Keratinocyte (primary cell): Measurements from ENCODE around the gene SLC25A52. TPM values are rescaled to one million over a fixed set of nuclear protein-coding genes. Genes with fewer than 3 reads are reported as not detected.
"Not testable (repeated sequence)": the region's sequence is repeated elsewhere in the genome, so short reads cannot be mapped to it uniquely, and the experiment has no call there.

Experiments used
- DNase-seq: peaks from one replicate; pipeline ENCODE4 v3.0.0-alpha.2; 2011; ENCODE audit warnings: low read depth, missing footprints, low spot score
- FAIRE-seq: peaks from 2 replicates; lab custom pipeline; 2011; peaks lifted over from hg19 to GRCh38; lab: Jason Lieb, UNC
- H2AFZ ChIP-seq: 2 replicates; pipeline ENCODE4 v1.6.0; 2012; ENCODE audit warnings: low read length, control low read depth, inconsistent platforms; ENCODE audit not compliant: control insufficient read depth
- H3K27ac ChIP-seq: 2 replicates; pipeline ENCODE4 v1.5.1; 2011; ENCODE audit warnings: low read length; ENCODE audit not compliant: control insufficient read depth, insufficient read depth
- H3K27me3 ChIP-seq: 3 replicates; pipeline ENCODE4 v1.6.0; 2011; ENCODE audit warnings: low read length; ENCODE audit not compliant: control insufficient read depth, insufficient read depth; ENCODE audit errors: extremely low read depth
- H3K36me3 ChIP-seq, 2 experiments: 2 replicates in 1 of 2; 3 replicates in 1 of 2; pipeline ENCODE4 v1.5.1; 2011; ENCODE audit warnings: low read length in 2 of 2, mild to moderate bottlenecking in 1 of 2; ENCODE audit not compliant: control insufficient read depth in 2 of 2, insufficient read depth in 2 of 2; ENCODE audit errors: extremely low read depth in 1 of 2
- H3K4me1 ChIP-seq: 3 replicates; pipeline ENCODE4 v1.5.1; 2011; ENCODE audit warnings: low read length; ENCODE audit not compliant: control insufficient read depth, insufficient read depth; ENCODE audit errors: extremely low read depth
- H3K4me2 ChIP-seq: 3 replicates; pipeline ENCODE4 v1.6.0; 2011; ENCODE audit warnings: low read depth, low read length; ENCODE audit not compliant: control insufficient read depth, insufficient read depth; ENCODE audit errors: extremely low read depth
- H3K4me3 ChIP-seq, 3 experiments: fragments of 200-600 bp in 1 of 3; sonication (generic) in 1 of 3; 2 replicates in 2 of 3; 3 replicates in 1 of 3; pipeline ENCODE4 v1.5.1; 2011 to 2016; ENCODE audit warnings: low read length in 3 of 3, mild to moderate bottlenecking in 3 of 3, control low read depth in 2 of 3, inconsistent platforms in 1 of 3, low read depth in 1 of 3, mixed read lengths in 1 of 3, mixed run types in 1 of 3, moderate library complexity in 1 of 3; ENCODE audit not compliant: control insufficient read depth in 2 of 3, insufficient read depth in 2 of 3; ENCODE audit errors: extremely low read depth in 1 of 3
- H3K79me2 ChIP-seq: 2 replicates; pipeline ENCODE4 v1.6.0; 2012; ENCODE audit warnings: low read length; ENCODE audit not compliant: control insufficient read depth, insufficient read depth
- H3K9ac ChIP-seq: 3 replicates; pipeline ENCODE4 v1.6.0; 2011; ENCODE audit warnings: low read length; ENCODE audit not compliant: control insufficient read depth, insufficient read depth; ENCODE audit errors: extremely low read depth
- H3K9me1 ChIP-seq: 3 replicates; pipeline ENCODE4 v1.6.0; 2011; ENCODE audit warnings: low read length; ENCODE audit not compliant: control insufficient read depth, insufficient read depth; ENCODE audit errors: extremely low read depth
- H3K9me3 ChIP-seq: 2 replicates; pipeline ENCODE4 v1.5.1; 2012; ENCODE audit warnings: low read depth, low read length; ENCODE audit not compliant: control insufficient read depth
- H4K20me1 ChIP-seq: 3 replicates; pipeline ENCODE4 v1.6.0; 2011; ENCODE audit warnings: low read length; ENCODE audit not compliant: control insufficient read depth, insufficient read depth; ENCODE audit errors: extremely low read depth
- EZH2 ChIP-seq: IDR thresholded peaks from one replicate; pipeline ENCODE4 v1.6.1; 2012; ENCODE audit warnings: inconsistent platforms, mild to moderate bottlenecking, low read length, moderate library complexity
- dilution Hi-C: fragments of 300-500 bp; cut with MboI; formaldehyde crosslinking; loops from one replicate; pipeline ENCODE4 v1.7.0; 2020; ENCODE audit warnings: low sequenced_read_pairs; ENCODE audit not compliant: extremely low pct_ligation_motif_present
- polyA plus RNA-seq, 5 experiments: library from polyadenylated mRNA; depleted of rRNA in 3 of 5; stranded (reverse) in 3 of 5; stranded (forward) in 1 of 5; unstranded in 1 of 5; fragments of >200 nt; gene quantifications; 1 replicate in 1 of 5; 2 replicates in 3 of 5; 3 replicates in 1 of 5; pipeline versions ENCODE4 v1.2.1 to v1.2.3, GENCODE V29; 2011 to 2012; ENCODE audit warnings: missing spikeins in 2 of 5, low read depth in 1 of 5, low replicate concordance in 1 of 5
- TF ChIP-seq, protein P1 (sequence below), 3 experiments: IDR thresholded peaks in 1 of 3; conservative IDR thresholded peaks in 1 of 3; optimal IDR thresholded peaks in 1 of 3; 2 replicates in 2 of 3; 3 replicates in 1 of 3; pipeline versions ENCODE3 to v1.5.1; 2011; ENCODE audit warnings: low read length in 3 of 3, mild to moderate bottlenecking in 3 of 3, moderate library complexity in 2 of 3, control low read depth in 1 of 3, inconsistent platforms in 1 of 3; ENCODE audit not compliant: insufficient read depth in 2 of 3; ENCODE audit errors: extremely low read depth in 1 of 3

The SLC25A52 gene
- polyA plus RNA-seq, 1 donor (not counting 4 experiments of a cell fraction or from before 2014, with no cell fraction given): not detected

DNA sequence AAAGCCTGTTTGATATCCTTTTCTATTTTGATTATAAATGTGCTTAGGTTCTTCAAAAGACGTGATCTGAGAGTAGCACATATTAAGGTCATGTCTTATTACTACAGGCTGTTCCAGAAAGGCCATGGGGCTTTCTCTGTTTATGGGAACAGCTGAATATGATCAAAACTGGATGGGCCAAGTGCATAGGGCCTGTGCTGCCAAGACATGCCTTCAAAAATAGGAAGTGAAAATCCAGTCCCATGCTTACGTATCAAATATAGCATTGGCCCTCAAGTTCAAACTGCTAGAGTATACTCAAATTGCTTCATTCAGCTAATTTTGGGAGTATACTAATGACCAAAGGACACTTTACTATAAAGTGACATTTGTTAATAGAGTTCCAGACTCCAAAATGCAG lies 24.1 kb downstream of the SLC25A52 start:
- H3K36me3 ChIP-seq: no peaks in the 10 kb centered on the region
- H3K79me2 ChIP-seq: no peaks in the 10 kb centered on the region
- no peaks in the 10 kb centered on the region for H3K9me3 ChIP-seq
- no peak overlapping the region for H3K27ac ChIP-seq
- no peak overlapping the region for H3K4me2 ChIP-seq
- dilution Hi-C loops: no loop called here
- no peak overlapping the region for H3K4me3 ChIP-seq
- no peaks in the 10 kb centered on the region for H3K27me3 ChIP-seq
- FAIRE-seq: no peak
- H3K9ac ChIP-seq: no peak overlapping the region
- DNase-seq: no peak
- no peaks in the 10 kb centered on the region for H3K4me1 ChIP-seq
- H4K20me1 ChIP-seq: no peaks in the 10 kb centered on the region
- TF ChIP-seq, protein P1, sequence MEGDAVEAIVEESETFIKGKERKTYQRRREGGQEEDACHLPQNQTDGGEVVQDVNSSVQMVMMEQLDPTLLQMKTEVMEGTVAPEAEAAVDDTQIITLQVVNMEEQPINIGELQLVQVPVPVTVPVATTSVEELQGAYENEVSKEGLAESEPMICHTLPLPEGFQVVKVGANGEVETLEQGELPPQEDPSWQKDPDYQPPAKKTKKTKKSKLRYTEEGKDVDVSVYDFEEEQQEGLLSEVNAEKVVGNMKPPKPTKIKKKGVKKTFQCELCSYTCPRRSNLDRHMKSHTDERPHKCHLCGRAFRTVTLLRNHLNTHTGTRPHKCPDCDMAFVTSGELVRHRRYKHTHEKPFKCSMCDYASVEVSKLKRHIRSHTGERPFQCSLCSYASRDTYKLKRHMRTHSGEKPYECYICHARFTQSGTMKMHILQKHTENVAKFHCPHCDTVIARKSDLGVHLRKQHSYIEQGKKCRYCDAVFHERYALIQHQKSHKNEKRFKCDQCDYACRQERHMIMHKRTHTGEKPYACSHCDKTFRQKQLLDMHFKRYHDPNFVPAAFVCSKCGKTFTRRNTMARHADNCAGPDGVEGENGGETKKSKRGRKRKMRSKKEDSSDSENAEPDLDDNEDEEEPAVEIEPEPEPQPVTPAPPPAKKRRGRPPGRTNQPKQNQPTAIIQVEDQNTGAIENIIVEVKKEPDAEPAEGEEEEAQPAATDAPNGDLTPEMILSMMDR (optimal IDR thresholded peaks at IDR 0.05 in 1 of 3, IDR thresholded peaks at IDR 0.05 in 1 of 3, conservative IDR thresholded peaks at IDR 0.05 in 1 of 3; ENCODE audit: extremely low read depth in 1 of 3, insufficient read depth in 2 of 3, low read length in 3 of 3): no peak
- no peak for TF ChIP-seq EZH2
- peak overlapping the region; percentile 22 for H2AFZ ChIP-seq
- no peaks in the 10 kb centered on the region for H3K9me1 ChIP-seq

DNA sequence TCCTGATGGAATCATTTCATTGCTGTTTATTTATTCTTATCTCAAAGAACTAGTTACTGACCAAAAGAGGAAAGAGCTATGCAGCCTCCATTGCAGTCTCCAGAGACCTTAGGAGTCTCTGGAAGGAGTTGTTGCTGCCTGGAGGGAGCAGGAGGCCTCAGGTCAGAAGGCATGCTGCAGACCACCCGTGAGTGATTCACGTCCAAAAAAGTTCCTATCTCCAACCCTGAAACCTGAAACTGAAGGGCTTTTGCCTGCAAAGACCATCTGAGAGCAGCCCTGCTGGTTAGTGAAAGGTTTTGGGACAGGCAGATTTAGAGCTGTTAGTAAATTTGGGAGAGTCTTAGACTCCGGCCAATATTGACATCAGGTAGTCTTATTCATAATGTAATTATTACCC lies 29.1 kb downstream of the SLC25A52 start:
- Histone ChIP-seq H3K9me3 (no peaks in the 10 kb centered on the region), H3K27me3 (no peaks in the 10 kb centered on the region), H3K9ac (no peak overlapping the region), H2AFZ (no peak overlapping the region), H3K79me2 (no peaks in the 10 kb centered on the region), H3K4me2 (no peak overlapping the region), H3K4me1 (no peaks in the 10 kb centered on the region), H3K9me1 (no peaks in the 10 kb centered on the region), H4K20me1 (no peaks in the 10 kb centered on the region), H3K27ac (no peak overlapping the region), H3K36me3 (no peaks in the 10 kb centered on the region), H3K4me3 (no peak overlapping the region)
- no peak for FAIRE-seq
- no peak for TF ChIP-seq EZH2
- TF ChIP-seq, protein P1 (optimal IDR thresholded peaks at IDR 0.05 in 1 of 3, IDR thresholded peaks at IDR 0.05 in 1 of 3, conservative IDR thresholded peaks at IDR 0.05 in 1 of 3; ENCODE audit: extremely low read depth in 1 of 3, insufficient read depth in 2 of 3, low read length in 3 of 3): no peak
- no peak for DNase-seq
- dilution Hi-C loops: no loop called here

DNA sequence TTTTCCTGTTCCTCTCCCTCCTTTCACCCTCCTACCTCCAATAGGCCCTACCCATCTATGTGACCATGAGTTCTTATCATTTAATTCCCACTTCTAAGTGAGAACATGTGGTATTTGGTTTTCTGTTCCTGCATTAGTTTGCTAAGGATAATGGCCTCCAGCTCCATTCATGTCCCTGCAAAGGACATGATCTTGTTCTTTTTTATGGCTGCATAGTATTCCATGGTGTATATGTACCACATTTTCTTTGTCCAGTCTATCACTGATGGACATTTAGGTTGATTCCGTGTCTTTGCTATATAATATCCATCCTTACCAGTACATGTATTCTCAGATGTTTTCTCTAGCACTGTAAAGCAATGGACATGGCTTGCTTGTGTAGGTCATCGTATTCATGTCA lies 31.5 kb downstream of the SLC25A52 start:
- H4K20me1 ChIP-seq, H3K4me1 ChIP-seq, H3K4me2 ChIP-seq, H3K9me1 ChIP-seq, H3K27me3 ChIP-seq, FAIRE-seq, H3K27ac ChIP-seq, H2AFZ ChIP-seq, DNase-seq, H3K9me3 ChIP-seq, H3K4me3 ChIP-seq, H3K79me2 ChIP-seq, H3K9ac ChIP-seq, H3K36me3 ChIP-seq, dilution Hi-C loops: not testable (repeated sequence)
